Activated effector memory CD4-positive, alpha-beta T cell treated with Interleukin-2 at 50 U/mL for 16 hours (primary cell): ENCODE results near the gene PRSS8.
"Not testable (repeated sequence)": the region's sequence is repeated elsewhere in the genome, so short reads cannot be mapped to it uniquely, and the experiment has no call there.

ENCODE experiments used
- DNase-seq: peaks from one replicate; pipeline ENCODE4 v3.0.0-alpha.2; 2020

PRSS8 gene

GRCh38 chr16:31127182-31127581 lies 8.3 kb downstream of the PRSS8 start:
- DNase-seq, result no peak

- DNase-seq, result no peak
Measured at GRCh38 chr16:31125844-31126243, 9.7 kb downstream of the PRSS8 start.

GRCh38 chr16:31120129-31120528 lies 15.4 kb downstream of the PRSS8 start:
- DNase-seq, result no peak

- DNase-seq, result no peak
Measured at GRCh38 chr16:31118223-31119155, 17.0 kb downstream of the PRSS8 start.

GRCh38 chr16:31117384-31118222 lies 17.9 kb downstream of the PRSS8 start, which contains the start of gene KAT8:
KAT8 (plus strand) TSS chr16:31117664; CDS start chr16:31117682, 18 bp downstream.
- DNase-seq, result peak; percentile 95

- DNase-seq, result no peak
Measured at GRCh38 chr16:31114468-31114867, 21.1 kb downstream of the PRSS8 start.

GRCh38 chr16:31113121-31114120 lies 22.1 kb downstream of the PRSS8 start:
- no peak for DNase-seq

DNA sequence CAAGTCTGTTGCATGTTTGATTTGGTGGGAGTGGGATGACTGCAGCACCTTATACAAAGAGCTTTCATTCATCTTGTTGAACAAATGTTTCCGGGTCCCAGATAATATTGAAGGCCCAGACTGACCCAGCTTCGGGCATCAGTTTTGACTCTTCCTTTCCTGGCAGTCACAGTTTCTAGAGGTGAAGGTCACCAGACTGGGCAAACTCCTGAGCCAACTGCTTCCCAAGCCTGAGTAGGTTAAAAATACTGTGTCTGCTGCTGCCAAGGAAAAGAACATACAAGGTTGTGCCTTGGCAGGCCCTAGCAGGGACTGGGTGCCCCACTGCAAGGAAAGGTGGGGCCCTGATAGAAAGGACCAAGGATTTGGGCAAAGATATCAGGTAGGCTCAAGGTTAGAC lies 22.8 kb downstream of the PRSS8 start:
- DNase-seq, result no peak

DNA sequence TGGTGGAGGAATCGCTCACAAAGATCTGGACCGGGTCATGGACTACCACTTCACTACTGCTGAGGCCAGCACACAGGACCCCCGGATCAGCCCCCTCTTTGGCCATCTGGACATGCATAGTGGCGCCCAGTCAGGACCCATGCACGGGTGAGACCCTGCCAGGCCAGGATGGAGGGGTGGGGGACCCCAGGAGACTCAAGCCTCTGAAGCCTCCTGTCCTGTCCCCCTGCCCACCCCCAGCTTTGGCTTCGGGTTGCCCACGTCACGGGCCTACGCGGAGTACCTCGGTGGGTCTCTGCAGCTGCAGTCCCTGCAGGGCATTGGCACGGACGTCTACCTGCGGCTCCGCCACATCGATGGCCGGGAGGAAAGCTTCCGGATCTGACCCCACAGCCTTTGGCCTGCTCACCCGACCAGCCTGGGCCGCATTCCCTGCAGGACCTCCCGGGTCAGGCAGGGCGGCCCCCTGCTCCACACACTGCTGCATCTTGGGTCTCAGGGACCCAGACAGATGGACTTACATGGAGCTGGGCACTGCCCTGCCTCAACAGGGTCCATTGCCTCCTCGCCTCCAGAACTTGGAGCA lies 23.6 kb downstream of the PRSS8 start:
- no peak for DNase-seq

- DNase-seq, result no peak
Measured at GRCh38 chr16:31110106-31111034, 25.2 kb downstream of the PRSS8 start.

GRCh38 chr16:31109622-31110021 lies 25.9 kb downstream of the PRSS8 start:
- no peak for DNase-seq

DNA sequence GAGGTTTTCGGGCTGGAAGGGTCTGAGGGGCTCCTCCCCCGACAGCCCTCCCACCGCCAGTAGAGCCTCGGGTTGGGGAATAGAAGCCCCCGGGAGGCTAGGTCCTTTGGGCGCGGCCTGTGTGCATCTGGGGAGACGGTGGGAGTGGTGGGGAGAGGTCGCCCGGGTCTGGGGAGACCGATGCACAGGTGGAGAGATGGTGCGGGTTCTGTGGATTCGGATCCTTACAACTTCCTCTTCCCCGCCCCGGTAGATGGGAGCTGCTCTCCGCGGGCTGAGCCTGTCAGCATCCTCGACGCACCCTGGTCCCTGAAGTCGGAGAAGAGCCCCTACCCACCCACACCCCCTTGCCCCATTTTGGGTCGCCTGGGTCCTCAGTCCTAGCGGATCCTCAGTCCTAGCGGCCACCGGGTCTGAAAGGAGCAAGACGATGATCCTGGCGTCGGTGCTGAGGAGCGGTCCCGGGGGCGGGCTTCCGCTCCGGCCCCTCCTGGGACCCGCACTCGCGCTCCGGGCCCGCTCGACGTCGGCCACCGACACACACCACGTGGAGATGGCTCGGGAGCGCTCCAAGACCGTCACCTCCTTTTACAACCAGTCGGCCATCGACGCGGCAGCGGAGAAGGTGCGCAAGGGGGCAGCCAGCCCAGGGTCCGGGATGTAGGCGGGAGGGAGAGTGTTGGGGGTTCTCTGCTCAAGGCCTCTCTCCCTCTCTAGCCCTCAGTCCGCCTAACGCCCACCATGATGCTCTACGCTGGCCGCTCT lies 26.6 kb downstream of the PRSS8 start:
- no peak for DNase-seq

DNA sequence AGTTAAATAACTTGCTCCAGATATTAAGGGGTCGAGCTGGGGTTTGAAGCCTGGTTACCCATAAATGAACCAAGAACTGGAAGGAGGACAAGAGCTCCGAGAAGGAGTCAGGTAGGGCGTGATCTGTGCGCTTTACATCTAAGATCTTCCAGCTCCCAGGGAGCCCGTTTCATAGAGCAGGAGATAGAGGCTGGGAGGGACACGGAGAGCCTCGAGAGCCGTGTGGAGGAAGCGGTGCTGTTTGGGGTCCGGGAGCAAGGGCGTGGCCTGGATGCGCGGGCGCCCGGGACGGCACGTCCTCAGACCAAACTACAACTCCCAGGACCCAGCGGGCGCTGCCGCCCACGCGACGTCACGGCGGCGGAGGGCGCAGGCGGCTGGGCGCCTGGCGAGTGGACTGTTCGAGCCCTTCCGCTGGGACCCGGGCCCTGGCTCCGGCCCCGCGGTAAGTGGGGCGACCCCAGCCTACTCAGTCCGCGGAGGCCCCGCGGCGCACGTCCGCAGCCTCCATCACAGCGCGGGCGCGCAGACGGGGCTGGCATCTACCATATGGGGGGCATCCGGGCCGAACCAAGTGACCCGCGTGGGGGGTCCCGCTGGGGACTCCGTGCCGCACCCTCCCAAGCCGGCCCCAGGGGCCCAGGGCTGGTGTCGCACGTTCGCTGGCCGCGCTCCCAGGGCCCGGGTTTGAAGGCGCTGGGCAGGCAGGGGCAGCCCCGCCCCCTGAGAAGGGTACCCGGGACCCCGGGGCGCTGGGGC lies 27.3 kb downstream of the PRSS8 start, which contains the start of gene BCKDK:
BCKDK (plus strand) TSS at position 352 of the 759 bp plus-strand sequence. CDS start 838 bp downstream, outside the sequence.
- peak; percentile 51 for DNase-seq

- no peak for DNase-seq
Measured at GRCh38 chr16:31107465-31107867, 28.1 kb downstream of the PRSS8 start.

DNA sequence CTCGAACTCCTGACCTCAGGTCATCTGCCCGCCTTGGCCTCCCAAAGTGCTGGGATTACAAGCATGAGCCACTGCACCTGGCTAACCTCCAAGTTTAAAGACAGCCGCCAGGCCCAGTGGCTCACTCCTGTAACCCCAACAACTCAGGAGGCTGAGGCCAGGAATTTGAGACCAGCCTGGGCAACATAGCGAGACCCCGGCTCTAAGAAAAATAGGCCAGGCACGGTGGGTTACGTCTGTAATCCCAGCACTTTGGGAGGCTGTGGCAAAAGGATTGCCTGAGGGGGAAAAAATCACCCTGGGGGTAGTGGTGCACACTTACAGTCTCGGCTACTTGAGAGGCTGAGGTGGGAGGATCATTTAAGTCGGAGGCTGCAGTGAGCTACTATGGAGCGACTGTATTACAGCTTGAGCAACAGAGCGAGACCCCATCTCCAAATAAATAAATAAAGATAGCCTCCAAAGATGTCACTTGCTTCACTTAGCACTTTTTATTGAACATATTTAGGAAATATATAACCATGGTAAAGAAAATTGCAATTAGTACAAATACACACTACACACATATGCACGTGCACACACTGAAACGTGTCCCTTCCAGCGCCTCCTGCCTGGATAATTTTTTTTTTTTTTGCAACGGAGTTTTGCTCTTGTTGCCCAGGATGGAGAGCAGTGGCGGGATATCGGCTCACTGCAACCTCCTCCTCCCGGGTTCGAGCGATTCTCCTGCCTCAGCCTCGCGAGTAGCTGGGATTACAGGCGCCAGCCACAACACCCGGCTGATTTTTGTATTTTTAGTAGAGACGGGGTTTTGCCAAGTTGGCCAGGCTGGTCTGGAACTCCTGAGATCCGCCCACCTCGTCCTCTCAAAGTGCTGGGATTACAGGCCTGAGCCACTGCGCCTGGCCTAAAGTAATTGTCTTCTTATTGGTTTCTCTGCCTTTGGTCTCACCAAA lies 28.7 kb downstream of the PRSS8 start:
- DNase-seq, result no peak

DNA sequence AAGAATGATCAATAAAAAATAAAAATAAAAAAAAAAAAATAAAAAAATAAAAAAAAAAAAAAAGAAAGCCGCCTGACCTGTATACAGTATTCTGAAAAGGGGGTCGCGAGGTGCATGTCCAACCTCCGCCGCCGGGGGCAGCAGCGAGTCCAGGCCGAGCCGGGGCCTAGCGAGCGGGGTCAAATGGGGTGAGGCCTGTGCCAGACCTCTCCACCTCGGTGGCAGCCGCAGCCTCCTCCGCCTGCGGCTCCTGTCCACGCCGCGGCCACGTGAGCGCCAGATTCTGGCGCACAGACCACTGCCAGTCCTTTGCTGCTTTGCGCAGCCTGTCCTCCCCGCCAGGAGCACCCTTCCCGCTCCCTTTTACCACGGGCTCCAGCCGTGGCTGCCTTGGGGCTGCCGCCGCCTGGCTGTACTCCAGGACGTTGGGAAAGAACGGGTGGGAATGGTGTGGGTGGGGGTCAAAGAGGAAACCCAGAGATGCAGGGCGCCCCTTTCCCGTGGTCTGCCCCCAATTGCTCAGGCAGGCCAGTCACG lies 29.8 kb downstream of the PRSS8 start:
- DNase-seq, result peak; percentile 60

DNA sequence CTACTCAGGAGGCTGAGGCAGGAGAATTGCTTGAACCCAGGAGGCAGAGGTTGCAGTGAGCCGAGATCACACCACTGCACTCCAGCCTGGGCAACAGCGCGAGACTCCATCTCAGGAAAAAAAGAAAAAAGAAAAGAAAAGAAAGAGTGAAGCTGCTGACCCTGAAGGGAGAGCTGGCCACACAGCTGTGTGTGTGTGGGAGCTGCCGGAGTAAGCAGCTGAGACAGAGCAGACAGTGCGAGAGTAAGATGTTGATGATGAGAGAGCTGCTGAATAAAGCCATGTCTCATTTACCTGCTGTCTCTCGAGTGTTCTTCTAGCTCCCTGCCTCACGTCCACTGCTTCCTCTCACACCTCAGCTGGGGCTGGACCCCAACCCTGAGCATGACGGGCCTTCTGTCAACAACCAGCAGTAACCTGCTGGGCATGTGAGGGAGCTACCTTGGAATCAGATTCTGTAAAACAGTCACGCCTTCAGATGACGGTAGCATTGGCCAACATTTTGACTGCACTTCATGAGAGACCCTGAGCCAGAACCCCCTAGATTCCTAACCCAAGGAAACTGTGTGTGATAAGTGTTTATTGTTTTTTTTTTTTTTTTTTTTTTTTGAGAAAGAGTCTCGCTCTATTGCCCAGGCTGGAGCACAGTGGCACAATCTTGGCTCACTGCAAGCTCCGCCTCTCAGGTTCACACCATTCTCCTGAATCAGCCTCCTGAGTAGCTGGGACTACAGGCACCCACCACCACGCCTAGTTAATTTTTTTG lies 34.5 kb downstream of the PRSS8 start:
- DNase-seq, result not testable (repeated sequence)
